ENCODE data around the gene VSIG1. TPM values are rescaled to one million over a fixed set of nuclear protein-coding genes. Genes with fewer than 3 reads are reported as not detected.

VSIG1 gene
- total RNA-seq = 1.3 and 2.4 TPM in 2 replicates

GRCh38 chrX:108044554-108045256 is at the start of gene VSIG1:
Gene VSIG1, plus strand, starts transcription at chrX:108045065. Its CDS starts 66 bp downstream, at chrX:108045131.

GRCh38 chrX:108091264-108091877 is 46.5 kb downstream of the VSIG1 start, which contains the start of the genes ATG4A and PSMD10:
Gene ATG4A, plus strand, starts transcription at chrX:108091778. Its CDS starts 49 bp downstream, at chrX:108091827.
Gene PSMD10, minus strand, starts transcription at chrX:108091542. Its CDS starts 22 bp downstream, at chrX:108091520.

Other genes starting within 250 kb of the VSIG1 start
- 43.6 and 46.5 TPM in 2 replicates for gene MID2, start 219.2 kb upstream of the VSIG1 start, total RNA-seq
- gene TEX13B, start 62.7 kb upstream of the VSIG1 start, total RNA-seq = not detected in 2 replicates
- 137 and 157 TPM in 2 replicates for gene PSMD10, start 46.5 kb downstream of the VSIG1 start, total RNA-seq
- 67.3 and 72.7 TPM in 2 replicates for gene ATG4A, start 46.7 kb downstream of the VSIG1 start, total RNA-seq